Upper lobe of right lung (tissue), 1 donor: ENCODE data around the gene MDH2. TPM values are rescaled to one million over a fixed set of nuclear protein-coding genes. Genes with fewer than 3 reads are reported as not detected.
"Not testable (repeated sequence)": the region's sequence is repeated elsewhere in the genome, so short reads cannot be mapped to it uniquely, and the experiment has no call there.

Experiments
- ATAC-seq: fragments of 200-7000 bp; cut with Tn5 transposase; one replicate; pipeline ENCODE4 v1.9.1; 2020; ENCODE audit warnings: mild to moderate bottlenecking, moderate library complexity
- DNase-seq: peaks from one replicate; pipeline ENCODE4 v3.0.0-alpha.2; 2020
- H3K27ac ChIP-seq: fragments of 200-600 bp; one replicate; pipeline ENCODE4 v1.8.0; 2022
- H3K27me3 ChIP-seq: fragments of 200-600 bp; one replicate; pipeline ENCODE4 v1.8.0; 2022; ENCODE audit warnings: mild to moderate bottlenecking
- H3K36me3 ChIP-seq: fragments of 200-600 bp; one replicate; pipeline ENCODE4 v1.8.0; 2022
- H3K4me1 ChIP-seq: fragments of 200-600 bp; one replicate; pipeline ENCODE4 v1.8.0; 2022
- H3K4me3 ChIP-seq: fragments of 200-600 bp; one replicate; pipeline ENCODE4 v1.8.0; 2022; ENCODE audit warnings: mild to moderate bottlenecking
- H3K9me3 ChIP-seq: fragments of 200-600 bp; one replicate; pipeline ENCODE4 v1.8.0; 2022
- intact Hi-C: fragments of 100-400 bp; cut with DNase I; formaldehyde crosslinking; loops from one replicate; pipeline ENCODE4 v1.11.0; 2022
- total RNA-seq: library from RNA; stranded (reverse); fragmentation: NEBNext Ultra II Directional; extraction: Animal tissue kit (Norgen Biotek cat#: 25700); gene quantifications from one replicate; pipeline ENCODE4 v1.2.1, GENCODE V29; 2021
- TF ChIP-seq, protein P1 (sequence below): fragments of 200-600 bp; IDR thresholded peaks from one replicate; pipeline ENCODE4 v1.8.0; 2022; ENCODE audit warnings: antibody characterized with exemption
- donor health status: DM: no; HTN: yes; CAD: no; lungs with severe emphysema.

MDH2 gene
- total RNA-seq, 1 donor from 2014 or later: 106 TPM

GRCh38 chr7:76057813-76058145 lies 9.9 kb downstream of the MDH2 start:
- intact Hi-C loops: no loop called here
- no peaks in the 10 kb centered on the region for H3K4me1 ChIP-seq
- peaks cover 91% of the 10 kb centered on the region for H3K36me3 ChIP-seq
- ATAC-seq (no peak), DNase-seq (no peak)
- no peaks in the 10 kb centered on the region for H3K9me3 ChIP-seq
- TF ChIP-seq, protein P1, sequence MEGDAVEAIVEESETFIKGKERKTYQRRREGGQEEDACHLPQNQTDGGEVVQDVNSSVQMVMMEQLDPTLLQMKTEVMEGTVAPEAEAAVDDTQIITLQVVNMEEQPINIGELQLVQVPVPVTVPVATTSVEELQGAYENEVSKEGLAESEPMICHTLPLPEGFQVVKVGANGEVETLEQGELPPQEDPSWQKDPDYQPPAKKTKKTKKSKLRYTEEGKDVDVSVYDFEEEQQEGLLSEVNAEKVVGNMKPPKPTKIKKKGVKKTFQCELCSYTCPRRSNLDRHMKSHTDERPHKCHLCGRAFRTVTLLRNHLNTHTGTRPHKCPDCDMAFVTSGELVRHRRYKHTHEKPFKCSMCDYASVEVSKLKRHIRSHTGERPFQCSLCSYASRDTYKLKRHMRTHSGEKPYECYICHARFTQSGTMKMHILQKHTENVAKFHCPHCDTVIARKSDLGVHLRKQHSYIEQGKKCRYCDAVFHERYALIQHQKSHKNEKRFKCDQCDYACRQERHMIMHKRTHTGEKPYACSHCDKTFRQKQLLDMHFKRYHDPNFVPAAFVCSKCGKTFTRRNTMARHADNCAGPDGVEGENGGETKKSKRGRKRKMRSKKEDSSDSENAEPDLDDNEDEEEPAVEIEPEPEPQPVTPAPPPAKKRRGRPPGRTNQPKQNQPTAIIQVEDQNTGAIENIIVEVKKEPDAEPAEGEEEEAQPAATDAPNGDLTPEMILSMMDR: no peak
- no peak overlapping the region for H3K4me3 ChIP-seq
- no peak overlapping the region for H3K27ac ChIP-seq
- no peaks in the 10 kb centered on the region for H3K27me3 ChIP-seq

DNA sequence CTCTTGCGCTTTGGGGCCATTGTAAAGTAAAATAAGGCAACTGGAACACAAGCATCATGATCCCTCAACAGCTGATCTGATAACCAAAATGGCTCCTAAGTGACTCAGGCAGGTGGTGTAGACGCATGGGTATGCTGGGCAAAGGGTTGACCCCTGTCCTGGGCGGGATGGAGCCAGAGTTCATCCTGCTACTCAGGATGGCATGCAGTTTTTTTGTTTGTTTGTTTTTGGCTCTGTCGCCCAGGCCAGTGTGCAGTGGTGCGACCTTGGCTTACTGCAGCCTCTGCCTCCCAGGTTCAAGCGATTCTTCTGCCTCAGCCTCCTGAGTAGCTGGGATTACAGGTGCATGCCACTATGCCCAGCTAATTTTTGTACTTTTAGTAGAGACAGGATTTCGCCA lies 10.8 kb downstream of the MDH2 start:
- ATAC-seq, intact Hi-C loops, H3K27me3 ChIP-seq, H3K9me3 ChIP-seq, H3K27ac ChIP-seq, H3K4me1 ChIP-seq, DNase-seq, H3K4me3 ChIP-seq: not testable (repeated sequence)
- H3K36me3 ChIP-seq: peaks cover 94% of the 10 kb centered on the region

DNA sequence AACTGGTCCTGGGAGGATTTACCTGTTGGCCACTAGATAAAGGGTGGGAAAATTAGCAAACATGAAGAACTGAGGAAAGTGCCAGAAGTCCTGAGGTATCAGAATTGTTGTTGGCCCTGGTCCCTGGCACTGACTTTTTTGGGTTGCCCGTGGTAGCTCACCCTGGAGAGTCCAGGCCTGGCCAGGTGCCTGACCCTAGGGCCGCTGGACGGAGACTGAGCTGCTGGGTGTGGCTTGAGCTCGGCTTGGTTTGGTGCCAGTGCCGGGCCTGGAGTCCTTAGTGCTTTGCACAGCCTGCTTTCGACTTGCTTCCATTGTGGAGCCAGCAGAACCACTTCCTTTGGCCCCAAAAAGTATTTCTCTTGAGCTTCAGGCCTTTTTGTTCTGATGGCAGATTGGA lies 12.9 kb downstream of the MDH2 start:
- no peaks in the 10 kb centered on the region for H3K27me3 ChIP-seq
- DNase-seq (no peak), ATAC-seq (no peak)
- no peak overlapping the region for H3K4me3 ChIP-seq
- intact Hi-C loops: no loop called here
- no peaks in the 10 kb centered on the region for H3K9me3 ChIP-seq
- H3K4me1 ChIP-seq: no peaks in the 10 kb centered on the region
- TF ChIP-seq, protein P1: no peak
- H3K36me3 ChIP-seq: peaks cover 99% of the 10 kb centered on the region
- H3K27ac ChIP-seq: no peak overlapping the region

DNA sequence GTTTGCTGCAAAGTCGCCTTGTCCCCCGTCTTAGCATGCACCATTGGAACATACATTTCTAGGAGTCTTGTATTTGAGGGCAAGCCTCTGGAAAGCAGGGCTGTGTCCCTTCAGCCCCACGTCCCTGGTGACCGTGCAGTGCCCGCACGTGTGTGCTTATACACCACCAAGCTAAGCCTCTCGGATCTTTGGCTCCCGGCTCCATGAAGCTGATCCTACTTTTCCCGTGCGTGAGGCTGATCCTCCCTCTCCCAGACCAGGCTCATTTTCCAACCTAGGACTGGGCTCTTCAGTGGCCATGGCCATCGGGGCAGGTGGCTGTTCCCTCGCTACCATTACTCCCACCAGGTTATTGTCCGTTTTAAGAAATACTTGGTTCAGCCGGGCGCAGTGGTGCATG lies 14.3 kb downstream of the MDH2 start:
- intact Hi-C loops: no loop called here
- no peaks in the 10 kb centered on the region for H3K4me1 ChIP-seq
- ATAC-seq (no peak), DNase-seq (no peak)
- peaks cover 100% of the 10 kb centered on the region for H3K36me3 ChIP-seq
- H3K27ac ChIP-seq: no peak overlapping the region
- TF ChIP-seq, protein P1: no peak
- H3K27me3 ChIP-seq: no peaks in the 10 kb centered on the region
- H3K4me3 ChIP-seq: no peak overlapping the region
- H3K9me3 ChIP-seq: no peaks in the 10 kb centered on the region

GRCh38 chr7:76063114-76063513 lies 15.2 kb downstream of the MDH2 start:
- no peaks in the 10 kb centered on the region for H3K27me3 ChIP-seq
- ATAC-seq (no peak), DNase-seq (no peak)
- no peaks in the 10 kb centered on the region for H3K9me3 ChIP-seq
- H3K4me1 ChIP-seq: no peaks in the 10 kb centered on the region
- peaks cover 94% of the 10 kb centered on the region for H3K36me3 ChIP-seq
- no peak overlapping the region for H3K4me3 ChIP-seq
- TF ChIP-seq, protein P1: no peak
- intact Hi-C loops: no loop called here
- H3K27ac ChIP-seq: no peak overlapping the region

DNA sequence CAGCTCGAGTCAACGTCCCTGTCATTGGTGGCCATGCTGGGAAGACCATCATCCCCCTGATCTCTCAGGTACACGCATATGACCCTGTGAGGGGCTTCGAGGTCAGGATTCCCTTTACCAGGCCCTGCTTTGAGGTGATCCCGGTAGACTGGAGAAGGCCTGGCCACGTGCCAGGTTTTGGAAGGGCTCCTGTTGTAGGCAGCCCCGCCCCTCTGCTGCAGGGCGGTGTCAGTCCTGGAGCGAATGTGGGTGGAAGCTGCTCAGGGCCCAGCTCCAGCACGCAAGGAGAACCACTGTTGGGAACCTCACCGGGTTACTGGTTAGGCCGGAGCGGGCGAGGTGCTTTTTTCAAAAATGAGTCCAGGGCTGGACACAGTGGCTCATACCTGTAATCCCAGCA lies 15.6 kb downstream of the MDH2 start:
- ATAC-seq (no peak), DNase-seq (no peak)
- peaks cover 90% of the 10 kb centered on the region for H3K36me3 ChIP-seq

More for the DNA sequence above, 15.6 kb downstream of the MDH2 start:
- Histone ChIP-seq H3K27ac (no peak overlapping the region), H3K4me3 (no peak overlapping the region), H3K4me1 (no peaks in the 10 kb centered on the region), H3K27me3 (no peaks in the 10 kb centered on the region), H3K9me3 (no peaks in the 10 kb centered on the region)
- intact Hi-C loops: no loop called here
- TF ChIP-seq, protein P1: no peak
